Activated naive CD4-positive, alpha-beta T cell treated with anti-CD3 and anti-CD28 coated beads for 36 hours (primary cell): ENCODE measurements around the gene OR10G6. TPM values are rescaled to one million over a fixed set of nuclear protein-coding genes. Genes with fewer than 3 reads are reported as not detected.

Source experiments
- CTCF ChIA-PET: fragments of 350-600 bp; sonication (Branson Sonifier 250); formaldehyde crosslinking; loops from one replicate; lab custom pipeline; 2021; ENCODE audit warnings: antibody characterized with exemption; lab: Charles Lee
- DNase-seq: peaks from one replicate; pipeline ENCODE4 v3.0.0-alpha.2; 2020
- H3K27ac Mint-ChIP-seq: one replicate; pipeline ENCODE4 v1.8.0; 2021; ENCODE audit warnings: mild to moderate bottlenecking, mixed read lengths
- H3K27me3 Mint-ChIP-seq: one replicate; pipeline ENCODE4 v1.8.0; 2021; ENCODE audit warnings: low read depth, mixed read lengths
- H3K36me3 Mint-ChIP-seq: one replicate; pipeline ENCODE4 v1.8.0; 2021; ENCODE audit warnings: low read depth, mixed read lengths
- H3K4me1 Mint-ChIP-seq: one replicate; pipeline ENCODE4 v1.8.0; 2021; ENCODE audit warnings: low read depth, mixed read lengths
- H3K4me3 Mint-ChIP-seq: one replicate; pipeline ENCODE4 v1.8.0; 2021; ENCODE audit warnings: mild to moderate bottlenecking, moderate library complexity, mixed read lengths
- H3K9me3 Mint-ChIP-seq: one replicate; pipeline ENCODE4 v1.8.0; 2021; ENCODE audit warnings: mixed read lengths
- intact Hi-C: fragments of 100-400 bp; cut with micrococcal nuclease; formaldehyde crosslinking; loops from one replicate; pipeline ENCODE4 v1.15.1; 2023
- total RNA-seq, 2 experiments: library from RNA; stranded (reverse); gene quantifications; one replicate each; pipeline ENCODE4 v1.2.3, GENCODE V29; 2021

Gene OR10G6
- total RNA-seq, 2 experiments from 2014 or later: not detected

DNA sequence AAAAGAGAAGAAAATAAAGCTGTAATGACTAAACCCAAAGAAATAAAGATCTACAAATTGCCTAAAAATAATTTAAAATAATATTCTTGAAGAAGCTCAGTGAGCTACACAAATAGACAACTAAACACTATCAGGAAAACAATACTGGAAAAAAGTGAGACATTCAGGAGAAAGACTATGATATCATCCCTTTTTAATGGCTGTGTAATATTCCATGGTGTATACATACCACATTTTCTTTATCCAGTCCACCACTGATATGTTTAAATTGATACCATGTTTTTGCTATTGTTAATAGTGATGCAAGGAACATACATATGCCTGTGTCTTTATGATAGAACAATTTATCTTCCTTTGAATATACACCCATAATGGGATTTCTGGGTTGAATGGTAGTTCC is 38.2 kb downstream of the OR10G6 start:
- CTCF ChIA-PET: no interaction called here
- H3K36me3 Mint-ChIP-seq: no peaks in the 10 kb centered on the region
- peaks cover 7% of the 10 kb centered on the region for H3K27me3 Mint-ChIP-seq
- H3K9me3 Mint-ChIP-seq: peaks cover 6% of the 10 kb centered on the region
- H3K4me3 Mint-ChIP-seq: no peak overlapping the region
- intact Hi-C loops: no loop called here
- no peak for DNase-seq
- H3K4me1 Mint-ChIP-seq: no peaks in the 10 kb centered on the region
- no peak overlapping the region for H3K27ac Mint-ChIP-seq

DNA sequence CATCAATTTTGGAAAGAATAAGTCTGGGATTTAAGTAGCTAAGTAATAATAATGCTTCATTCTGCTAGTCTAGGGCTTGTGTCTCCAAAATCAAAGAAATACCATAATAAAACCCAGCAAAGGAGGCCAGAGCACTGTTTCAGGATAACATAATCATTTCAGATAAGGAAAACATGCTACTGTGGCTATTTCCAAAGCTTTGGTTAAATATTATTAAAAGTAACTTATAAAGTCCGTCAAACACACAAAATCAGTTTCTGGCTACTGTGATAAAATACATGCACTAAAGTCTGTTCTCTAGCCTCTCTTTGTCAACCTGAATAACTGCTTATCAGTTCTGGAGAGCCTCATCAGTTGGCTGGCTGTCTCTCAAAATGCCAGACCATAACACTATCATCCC is 49.8 kb downstream of the OR10G6 start:
- no peaks in the 10 kb centered on the region for H3K9me3 Mint-ChIP-seq
- intact Hi-C loops: no loop called here

More for the DNA sequence above, 49.8 kb downstream of the OR10G6 start:
- Mint-ChIP-seq H3K27me3 (peaks cover 11% of the 10 kb centered on the region), H3K36me3 (no peaks in the 10 kb centered on the region), H3K27ac (no peak overlapping the region), H3K4me3 (no peak overlapping the region), H3K4me1 (no peaks in the 10 kb centered on the region)
- no peak for DNase-seq
- CTCF ChIA-PET: no interaction called here

Other genes starting within 250 kb of the OR10G6 start
- gene OR6X1, start 240.6 kb downstream of the OR10G6 start, total RNA-seq: not detected
- not detected for gene OR6M1, start 188.8 kb downstream of the OR10G6 start, total RNA-seq
- gene TMEM225, start 109.5 kb downstream of the OR10G6 start, total RNA-seq: not detected
- gene OR8D4, start 93.0 kb downstream of the OR10G6 start, total RNA-seq: not detected
- gene OR4D5, start 55.5 kb downstream of the OR10G6 start, total RNA-seq: not detected
- not detected for gene OR6T1, start 51.3 kb downstream of the OR10G6 start, total RNA-seq
- not detected for gene OR10S1, start 17.4 kb downstream of the OR10G6 start, total RNA-seq
- gene OR10G4, start 17.8 kb upstream of the OR10G6 start, total RNA-seq: not detected
- gene OR10G9, start 27.9 kb upstream of the OR10G6 start, total RNA-seq: not detected
- not detected for gene OR10G8, start 31.6 kb upstream of the OR10G6 start, total RNA-seq
- gene OR10G7, start 46.2 kb upstream of the OR10G6 start, total RNA-seq: not detected
- gene VWA5A, start 120.3 kb upstream of the OR10G6 start, total RNA-seq: 10 to 100 TPM in 1 of 2 experiments, 1 to 10 TPM in 1; 9.7 to 11.4 TPM
- gene OR10D3, start 188.2 kb upstream of the OR10G6 start, total RNA-seq: not detected
- gene OR8G1, start 245.9 kb upstream of the OR10G6 start, total RNA-seq: not detected